GM21737 (cell line): Measurements from ENCODE around the gene NOP10.
"Not testable (repeated sequence)": the region's sequence is repeated elsewhere in the genome, so short reads cannot be mapped to it uniquely, and the experiment has no call there.

Experiments
- ATAC-seq: cut with Tn5 transposase; IDR thresholded peaks from one replicate; pipeline ENCODE4 v1.9.1; 2021; ENCODE audit warnings: mild to moderate bottlenecking, moderate library complexity; ENCODE audit not compliant: unreplicated experiment

The NOP10 gene

DNA sequence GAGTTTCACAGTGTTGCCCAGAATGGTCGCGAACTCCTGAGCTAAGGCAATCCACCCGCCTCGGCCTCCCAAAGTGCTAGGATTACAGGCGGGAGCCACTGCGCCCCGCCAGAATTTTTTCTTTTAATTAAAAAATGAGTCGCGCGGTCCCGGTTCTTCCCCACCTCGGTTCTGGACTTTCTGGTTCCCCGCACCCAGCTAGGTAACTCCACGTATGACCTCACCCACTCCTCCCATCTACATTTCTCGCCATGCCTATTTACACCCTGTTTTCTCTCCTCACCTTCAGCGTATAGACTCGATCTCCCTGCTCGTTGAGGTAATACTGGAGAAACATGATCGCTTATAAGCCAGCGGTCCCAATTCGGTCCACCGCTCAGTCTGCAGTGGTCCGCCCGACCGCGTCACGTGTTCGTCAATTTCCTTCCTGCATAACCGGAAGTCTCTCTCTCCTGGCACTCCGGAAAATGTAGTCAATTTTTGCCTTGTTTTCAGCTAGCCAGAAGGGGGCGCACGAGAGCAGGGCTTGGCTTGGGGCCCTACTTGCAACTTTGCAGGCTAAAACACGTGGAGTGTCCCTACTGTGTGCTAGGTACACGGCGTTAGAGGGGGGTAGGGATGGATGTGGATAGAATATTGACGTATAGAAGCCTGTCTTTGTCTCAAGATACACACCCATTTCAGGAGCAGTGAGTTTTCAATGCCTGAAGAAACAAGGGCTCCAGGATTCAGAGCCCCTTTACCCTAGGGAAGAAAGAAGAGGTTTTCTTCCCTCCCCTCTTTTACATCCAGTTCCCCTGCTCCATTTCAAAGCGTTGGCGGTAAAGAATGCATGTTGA lies at the start of gene NOP10, which contains the start of gene NUTM1:
Gene NOP10, minus strand, starts transcription at position 400 of the 839 bp plus-strand sequence. Its CDS starts 63 bp downstream, at position 337.
Gene NUTM1, plus strand, starts transcription at position 579 of the 839 bp plus-strand sequence. CDS start 382 bp downstream, outside the sequence.
- peak; percentile 72 for ATAC-seq

DNA sequence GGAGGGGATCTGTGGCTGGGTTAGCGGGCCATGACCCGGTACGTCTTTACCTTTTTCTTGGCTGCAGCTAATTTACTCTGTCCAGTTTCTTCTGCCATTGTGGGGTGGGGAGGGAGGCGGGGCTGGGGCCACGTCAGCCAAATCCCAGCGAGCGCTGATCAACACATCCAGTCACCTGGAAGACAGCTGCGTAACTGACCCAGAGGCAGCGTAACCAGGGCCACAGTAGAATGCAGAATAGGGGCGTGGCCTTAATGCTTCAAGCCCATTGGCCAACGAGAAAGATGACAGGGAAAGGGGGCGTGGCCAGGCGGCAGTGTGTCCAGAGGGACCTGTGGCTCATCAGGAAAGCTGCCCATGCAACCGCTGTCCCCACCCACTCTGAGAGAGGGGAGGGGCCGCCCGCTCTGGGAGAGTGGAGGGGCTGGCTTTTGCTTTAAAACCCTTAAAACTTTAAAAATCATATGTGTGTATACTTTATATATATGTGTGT lies 46.7 kb upstream of the NOP10 start:
- not testable (repeated sequence) for ATAC-seq

DNA sequence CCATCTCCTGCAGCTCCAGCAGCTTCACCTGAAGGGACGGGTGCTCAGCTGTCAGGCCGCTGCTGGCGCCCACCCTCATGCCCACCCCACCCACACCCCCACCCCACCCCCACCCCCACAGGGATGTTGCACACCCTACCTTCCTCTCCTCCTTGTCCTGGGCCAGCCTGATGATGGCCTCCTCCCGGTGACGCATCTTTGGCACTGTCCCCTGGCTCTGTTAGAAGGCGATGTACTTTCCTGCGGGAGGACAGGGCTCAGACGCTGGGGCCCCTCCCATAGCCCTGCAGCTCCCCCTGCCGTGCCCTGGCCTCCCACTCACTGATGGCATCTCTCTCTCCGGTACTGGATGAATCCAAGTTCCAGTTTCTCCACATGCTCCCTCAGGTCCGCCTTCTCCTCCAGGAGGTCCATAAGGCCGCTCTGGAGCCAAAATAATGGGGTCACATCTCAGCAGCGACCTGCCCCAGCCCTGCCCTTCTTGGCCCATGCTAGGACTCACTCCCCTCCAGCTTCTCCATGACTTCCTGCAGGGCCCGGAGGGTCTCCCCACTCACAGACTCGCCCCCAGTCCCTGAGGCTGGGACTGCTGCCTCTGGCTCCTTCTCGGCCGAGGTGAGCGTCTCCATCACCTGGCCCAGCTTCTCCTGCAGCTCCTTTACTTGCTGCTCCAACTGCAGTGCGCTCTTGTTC lies 39.0 kb upstream of the NOP10 start:
- not testable (repeated sequence) for ATAC-seq

DNA sequence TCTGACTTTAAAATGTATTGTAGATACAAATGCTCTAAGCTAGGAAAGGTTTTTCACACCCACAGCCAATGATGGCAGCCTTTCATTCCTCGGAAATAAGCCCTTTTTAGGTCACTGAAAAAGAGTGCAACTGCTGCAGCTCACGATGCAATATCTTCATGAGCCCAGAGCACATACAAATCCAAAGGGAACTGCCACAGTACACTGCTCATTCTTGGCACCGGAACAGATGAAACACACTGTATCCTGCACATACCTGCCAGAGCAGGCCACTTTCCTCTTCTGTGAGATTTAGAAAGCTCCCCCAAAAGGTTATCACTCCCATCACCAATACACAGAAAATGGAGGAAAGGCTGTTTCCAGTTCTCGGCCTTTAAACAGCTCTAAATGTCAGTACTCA lies 37.6 kb upstream of the NOP10 start:
- ATAC-seq, result not testable (repeated sequence)

DNA sequence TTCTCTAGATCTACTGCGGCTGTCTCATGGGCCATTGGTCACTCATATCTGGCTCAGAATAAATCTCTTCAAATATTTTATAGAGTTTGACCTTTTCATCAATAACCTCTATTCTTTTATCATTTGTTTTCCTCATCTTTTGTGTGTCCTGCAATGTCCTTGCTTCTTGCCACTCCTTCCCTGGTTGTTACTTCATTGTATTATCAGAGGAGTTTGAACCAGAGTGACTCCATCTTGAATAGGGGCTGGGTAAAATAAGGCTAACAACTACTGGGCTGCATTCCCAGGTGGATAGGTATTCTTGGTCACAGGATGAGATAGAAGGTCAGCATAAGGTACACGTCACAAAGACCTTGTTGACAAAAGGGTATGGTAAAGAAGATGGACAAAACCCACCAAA lies 33.9 kb upstream of the NOP10 start:
- ATAC-seq, result no peak

DNA sequence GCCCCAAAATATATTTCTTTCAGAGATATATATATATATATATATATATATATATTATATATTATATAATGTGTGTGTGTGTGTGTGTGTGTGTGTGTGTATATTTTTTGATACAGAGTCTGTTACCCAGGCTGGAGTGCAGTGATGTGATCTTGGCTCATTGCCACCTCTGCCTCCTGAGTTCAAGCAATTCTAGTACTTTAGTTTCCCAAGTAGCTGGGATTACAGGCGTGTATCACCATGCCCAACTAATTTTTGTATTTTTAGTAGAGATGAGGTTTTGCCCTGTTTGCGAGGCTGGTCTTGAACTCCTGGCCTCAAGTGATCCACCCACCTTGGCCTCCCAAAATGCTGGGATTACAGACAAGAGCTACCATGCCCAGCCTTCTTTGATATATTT lies 32.6 kb upstream of the NOP10 start:
- ATAC-seq, result not testable (repeated sequence)

DNA sequence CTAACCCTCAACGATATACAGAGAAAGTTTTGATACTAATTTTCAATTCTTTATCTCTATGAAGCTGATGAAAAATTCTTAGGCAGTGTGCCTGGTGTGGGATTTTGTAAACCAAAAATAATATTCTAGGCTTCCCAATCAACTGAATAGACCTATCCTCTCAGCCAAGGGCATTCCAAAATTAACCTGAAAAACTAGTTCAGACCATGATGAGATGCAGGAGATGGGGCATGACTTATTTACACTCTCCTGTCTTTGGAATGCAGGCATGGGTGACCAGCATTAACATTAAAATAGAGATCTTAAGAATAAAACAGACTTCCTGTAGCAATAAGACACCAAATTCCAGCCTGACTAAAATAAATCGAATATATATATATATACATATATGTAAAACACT lies 31.9 kb upstream of the NOP10 start:
- ATAC-seq, result no peak

DNA sequence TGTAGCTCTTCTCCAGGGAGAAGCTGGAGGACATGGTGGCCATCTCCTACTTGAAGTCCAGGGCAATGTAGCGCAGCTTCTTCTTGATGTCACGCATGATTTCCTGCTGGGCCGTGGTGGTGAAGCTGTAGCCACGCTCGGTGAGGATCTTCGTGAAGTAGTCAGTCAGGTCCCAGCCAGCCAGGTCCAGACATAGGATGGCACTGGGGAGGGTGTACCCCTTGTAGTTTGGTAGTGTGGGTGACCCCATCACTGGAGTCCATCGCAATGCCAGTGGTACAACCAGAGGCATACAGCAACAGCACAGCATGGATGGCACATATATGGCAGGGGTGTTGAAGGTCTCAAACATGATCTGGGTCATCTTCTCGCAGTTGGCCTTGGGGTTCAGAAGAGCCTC lies 31.0 kb upstream of the NOP10 start:
- no peak for ATAC-seq

DNA sequence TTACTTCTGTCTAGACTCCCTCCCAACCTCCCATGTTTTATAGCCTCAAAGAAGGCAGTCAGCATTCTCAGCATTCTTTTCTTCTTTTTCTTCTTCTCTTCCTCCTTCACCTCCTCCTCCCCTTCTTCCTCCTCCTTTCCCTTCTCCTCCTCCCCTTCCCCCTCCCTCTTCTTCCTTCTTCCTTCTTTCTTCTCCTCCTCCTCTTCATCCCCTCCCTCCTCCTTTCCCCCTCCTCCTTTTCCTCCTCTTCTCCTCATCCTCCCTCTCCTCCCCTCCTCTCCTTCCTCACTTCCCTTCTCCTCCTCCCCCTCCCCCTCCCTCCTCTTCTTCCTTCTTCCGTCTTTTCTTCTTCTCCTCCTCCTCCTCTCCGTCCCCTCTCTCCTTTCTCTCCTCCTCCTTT lies 27.7 kb upstream of the NOP10 start:
- ATAC-seq, result no peak

DNA sequence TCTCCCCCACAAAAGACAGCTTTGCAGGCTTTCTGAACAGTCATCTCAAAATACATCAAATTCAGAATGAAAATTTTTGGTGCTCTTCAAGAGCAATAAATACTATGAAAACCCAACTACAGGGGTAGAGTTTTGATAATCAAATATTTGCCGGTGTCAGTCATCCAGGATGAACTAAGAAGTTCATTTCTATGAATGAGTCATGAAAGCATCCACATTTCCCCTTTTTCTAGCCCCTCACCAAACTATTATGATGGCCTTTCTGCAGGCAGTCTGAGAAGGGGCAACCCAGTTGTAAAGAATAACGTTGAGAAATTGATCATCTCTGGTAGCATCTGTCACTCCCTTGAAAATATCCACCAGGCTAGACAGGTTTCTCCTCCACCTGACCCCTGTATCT lies 27.2 kb upstream of the NOP10 start:
- no peak for ATAC-seq

DNA sequence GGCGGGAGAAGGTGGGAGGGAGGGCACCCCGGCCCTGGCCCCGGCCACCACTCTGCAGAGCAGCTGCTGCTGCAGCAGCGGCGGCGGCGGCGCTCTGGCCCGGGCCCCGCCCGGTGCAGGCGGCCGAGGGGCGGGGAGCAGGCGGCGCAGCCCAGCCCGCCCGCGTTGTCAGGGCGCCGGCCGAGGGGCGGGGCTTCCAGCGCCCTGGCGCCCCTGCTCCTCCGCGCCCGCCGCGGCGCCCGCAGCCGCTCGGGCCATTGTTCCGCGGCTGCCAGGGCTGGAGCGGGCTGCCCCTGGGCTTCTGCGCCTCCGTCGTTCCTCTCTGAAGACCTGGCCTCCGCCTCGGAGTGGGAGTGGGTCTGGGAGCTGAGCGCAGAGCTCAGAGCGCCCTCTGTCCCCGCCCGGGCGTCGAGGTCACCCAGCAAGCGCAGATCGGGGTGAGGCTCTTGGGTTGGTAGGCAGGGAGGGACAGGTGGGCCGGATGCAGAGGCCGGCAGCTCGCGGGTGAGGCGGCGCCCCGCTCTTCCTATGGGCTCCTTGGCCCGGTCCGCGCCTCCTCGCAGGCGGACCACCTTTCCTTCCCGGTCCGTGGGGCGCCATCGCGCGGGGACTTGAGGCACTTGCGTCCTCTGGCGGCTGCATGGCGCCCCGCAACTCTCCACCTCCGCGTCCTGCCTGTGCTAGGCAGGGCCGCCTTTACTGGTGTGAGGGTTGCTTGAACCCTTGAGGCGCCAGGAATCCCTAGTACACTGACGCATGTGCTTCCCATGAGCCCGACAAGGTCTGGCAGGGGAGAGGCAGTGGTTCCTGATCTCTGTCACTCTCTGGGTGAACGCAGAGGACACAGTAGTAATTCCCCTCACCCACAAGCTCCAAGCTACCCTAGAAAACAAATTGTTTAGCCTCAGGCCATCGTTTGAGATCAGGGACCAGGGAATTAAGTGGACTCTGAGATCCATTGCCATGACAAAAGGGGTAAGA lies 24.5 kb upstream of the NOP10 start, which contains the start of gene LPCAT4:
Gene LPCAT4, minus strand, starts transcription at position 96 of the 981 bp plus-strand sequence. CDS start 96 bp downstream, outside the sequence.
- ATAC-seq, result peak; percentile 76

DNA sequence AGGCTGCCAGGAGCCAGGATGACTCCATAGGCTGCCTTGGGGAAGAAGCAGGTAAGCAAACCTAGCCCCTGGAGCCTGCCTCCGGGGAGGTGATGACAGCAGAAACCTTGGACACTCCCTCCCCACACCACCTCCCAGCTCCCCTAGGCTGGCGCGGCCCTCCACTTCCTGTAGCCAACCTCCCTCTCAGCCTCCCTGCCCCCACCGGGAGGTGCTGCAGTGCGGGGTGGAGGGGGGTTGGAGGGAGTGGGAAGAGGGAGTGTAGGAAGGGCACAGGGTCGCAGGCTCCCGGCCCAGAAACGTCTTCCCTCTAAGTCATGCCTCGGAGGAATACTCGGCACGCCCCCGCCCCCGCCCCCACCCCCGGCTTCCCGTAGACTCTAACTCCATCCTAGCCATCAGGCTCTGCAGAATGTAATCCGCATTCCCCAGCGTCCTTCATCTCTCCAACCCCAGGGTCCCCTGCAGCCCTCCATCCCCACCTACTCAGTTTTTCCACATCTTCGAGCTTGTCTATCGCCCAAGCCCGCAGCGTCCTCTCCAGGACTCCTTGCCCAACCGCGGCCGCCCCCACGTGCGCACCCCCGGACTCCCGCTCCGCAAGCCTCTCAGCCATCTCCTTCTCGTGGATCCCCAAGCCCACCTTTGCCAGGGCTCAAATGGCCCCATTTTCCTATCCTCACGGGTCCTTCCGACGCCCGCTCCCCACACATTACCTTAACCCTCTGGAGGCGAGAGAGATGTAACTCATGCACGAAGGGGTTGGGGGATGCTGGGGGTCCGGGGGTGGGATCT lies 23.5 kb upstream of the NOP10 start:
- peak; percentile 5 for ATAC-seq

DNA sequence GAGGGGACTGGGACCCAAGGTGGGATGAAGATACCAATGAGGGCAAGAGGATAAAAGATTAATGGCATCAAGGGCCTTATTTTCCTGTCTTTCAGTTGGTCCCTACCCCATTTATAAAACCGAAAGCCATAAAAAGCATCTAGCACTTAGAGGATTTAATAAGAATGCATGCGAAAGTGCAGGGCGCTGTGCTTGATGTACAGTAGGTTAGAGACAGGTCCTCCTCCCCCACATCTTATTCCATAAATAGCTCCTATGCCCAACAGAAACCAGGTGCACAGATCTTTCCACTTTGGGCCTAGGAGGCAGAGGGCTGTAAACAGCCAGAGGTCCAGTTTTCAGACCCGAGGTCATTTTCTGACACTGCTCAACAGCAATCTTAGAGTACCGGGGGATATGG lies 22.9 kb upstream of the NOP10 start:
- ATAC-seq, result no peak

DNA sequence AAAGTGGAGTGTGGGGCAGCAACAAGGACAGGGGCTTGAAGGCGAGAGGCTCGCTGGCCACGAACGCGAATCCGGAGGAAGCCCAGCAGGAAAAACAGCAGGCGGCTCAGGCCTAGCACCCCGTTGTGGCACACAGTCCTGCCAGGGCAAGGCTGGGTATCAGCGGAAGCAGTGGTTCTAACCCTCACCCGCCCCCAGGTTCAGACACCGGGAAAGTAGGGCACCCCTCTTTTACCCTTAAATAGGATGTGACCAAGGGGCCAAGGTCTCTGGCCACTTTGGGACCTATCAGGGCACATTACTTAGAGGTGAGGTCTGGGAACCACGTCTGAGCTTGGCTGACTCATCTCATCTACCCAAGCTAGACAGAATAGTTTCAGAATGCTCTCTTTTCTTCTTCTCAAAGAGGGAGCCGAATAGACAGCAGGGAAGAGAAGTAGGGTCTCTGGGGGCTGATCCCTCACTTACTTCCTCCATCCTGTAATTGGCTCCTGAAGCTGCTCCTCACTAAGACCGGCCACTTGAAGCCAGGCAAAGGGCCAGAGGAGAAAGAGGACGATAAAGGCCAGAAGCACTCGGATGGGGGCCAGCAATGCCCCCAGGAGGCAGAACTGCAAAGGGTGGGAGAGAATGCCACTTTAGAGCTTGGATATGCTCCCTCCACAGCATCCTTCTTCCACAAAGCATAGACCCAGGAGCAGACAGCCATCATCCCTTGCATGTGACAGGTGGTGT lies 22.3 kb upstream of the NOP10 start:
- ATAC-seq, result no peak

DNA sequence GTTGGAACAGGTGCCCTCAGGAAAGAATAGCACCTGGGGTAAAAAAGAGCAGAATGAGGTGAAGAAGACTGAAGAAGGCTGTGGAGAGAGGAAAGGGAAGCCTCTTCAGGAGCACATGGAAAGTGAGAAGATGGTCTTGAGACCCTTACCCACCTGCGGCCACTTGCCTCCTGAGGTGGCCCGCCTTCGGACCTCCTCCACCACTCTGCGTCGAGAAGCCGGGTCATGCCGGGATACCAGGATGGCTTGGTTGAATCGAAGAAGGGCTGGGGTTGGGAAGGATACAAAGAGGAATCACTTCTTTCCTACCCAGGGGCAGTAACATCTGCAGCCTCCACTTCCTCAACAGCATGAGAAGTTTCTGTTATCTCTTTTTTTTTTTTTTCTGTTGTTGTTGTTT lies 21.1 kb upstream of the NOP10 start:
- no peak for ATAC-seq

DNA sequence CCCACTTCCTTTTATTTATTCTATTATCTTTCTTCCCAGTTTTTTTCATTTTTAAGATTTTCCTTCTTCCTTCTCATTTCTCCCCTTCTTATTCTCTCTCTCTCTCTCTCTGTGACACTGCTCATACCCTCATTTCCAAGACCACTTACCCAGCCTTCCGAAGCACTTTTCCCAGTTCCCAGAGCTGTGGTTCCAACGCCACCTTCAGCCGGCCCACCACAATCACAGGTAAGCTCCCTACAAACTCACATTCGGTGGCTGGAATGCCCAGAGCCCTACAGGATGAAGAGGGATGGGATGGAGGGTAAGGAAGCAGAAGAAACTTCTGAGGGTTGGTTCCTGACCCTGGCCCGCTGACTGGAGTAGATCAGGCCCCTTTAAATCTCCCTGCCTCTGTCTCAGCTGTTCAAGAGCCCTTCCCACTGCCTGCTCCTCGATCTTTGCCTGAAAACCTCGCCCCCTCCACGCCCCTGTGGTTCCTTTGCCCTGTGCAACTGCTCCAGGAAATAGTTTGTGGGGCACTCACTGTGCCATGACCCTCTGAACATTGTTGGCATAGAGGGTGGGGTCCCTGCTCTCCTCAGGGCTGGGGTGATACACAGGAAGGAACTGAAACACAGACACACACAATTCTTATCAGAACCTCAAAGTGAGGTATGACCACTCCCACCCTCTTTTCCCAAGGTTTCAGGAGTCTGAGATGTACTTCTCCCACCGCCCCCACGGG lies 19.3 kb upstream of the NOP10 start:
- ATAC-seq, result no peak

DNA sequence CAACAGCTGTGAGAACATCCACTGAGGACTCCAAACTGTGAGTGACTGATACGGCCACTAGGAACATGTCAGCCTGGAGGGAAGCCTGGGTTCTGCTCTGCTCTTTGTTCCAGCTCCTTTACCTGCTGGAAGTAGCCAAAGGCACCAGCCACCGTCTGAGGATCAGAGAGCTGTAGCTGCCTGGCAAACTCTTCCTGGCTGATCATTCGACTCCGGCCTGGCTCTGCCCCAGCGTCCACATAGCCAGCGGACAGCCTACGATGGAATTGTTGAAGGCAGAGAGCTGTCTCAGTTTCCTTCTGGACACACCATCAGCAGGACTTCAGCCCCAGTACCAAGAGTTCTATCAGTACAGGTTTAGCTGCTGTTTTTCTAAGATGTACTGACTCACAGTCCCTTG lies 18.3 kb upstream of the NOP10 start:
- ATAC-seq, result no peak

DNA sequence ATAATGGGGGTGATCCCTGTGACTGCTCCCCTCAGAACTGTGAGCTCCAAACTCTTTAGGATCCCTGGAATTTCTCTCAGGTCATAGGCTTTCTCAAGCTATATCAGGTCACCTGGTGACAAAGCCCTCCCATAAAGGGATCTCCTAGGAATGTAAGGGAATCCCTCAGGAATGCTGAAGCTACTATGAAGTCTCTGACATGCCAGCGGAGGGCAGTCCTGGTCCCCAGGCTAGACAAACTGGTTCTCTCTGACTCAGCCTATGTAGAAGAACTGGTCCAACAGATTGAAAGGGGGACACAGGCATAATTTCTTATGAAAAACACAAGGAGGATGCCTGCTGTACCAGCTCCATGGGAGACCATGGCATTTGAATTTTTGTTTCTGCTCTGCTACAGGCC lies 17.4 kb upstream of the NOP10 start:
- no peak for ATAC-seq
